Activated B cell treated with CpG ODN at 0.5 μM for 24 hours (primary cell): ENCODE results near the gene MBD6. TPM values are rescaled to one million over a fixed set of nuclear protein-coding genes. Genes with fewer than 3 reads are reported as not detected.

Source experiments
- ATAC-seq: fragments of 200-7000 bp; cut with Tn5 transposase; one replicate; pipeline ENCODE4 v1.10.0; 2021; ENCODE audit warnings: low read depth, mild to moderate bottlenecking, moderate library complexity
- CTCF ChIA-PET: fragments of 350-600 bp; sonication (Branson Sonifier 250); formaldehyde crosslinking; loops from one replicate; lab custom pipeline; 2021; ENCODE audit warnings: antibody characterized with exemption; lab: Charles Lee
- POLR2A ChIA-PET: fragments of 350-600 bp; sonication (Branson Sonifier 250); formaldehyde crosslinking; loops from one replicate; lab custom pipeline; 2021; ENCODE audit warnings: antibody characterized with exemption; lab: Charles Lee
- DNase-seq: peaks from one replicate; pipeline ENCODE4 v3.0.0; 2022
- H3K27ac Mint-ChIP-seq: one replicate; pipeline ENCODE4 v1.8.0; 2020; ENCODE audit warnings: mixed read lengths
- H3K27me3 Mint-ChIP-seq: one replicate; pipeline ENCODE4 v1.8.0; 2021; ENCODE audit warnings: mixed read lengths
- H3K36me3 Mint-ChIP-seq: one replicate; pipeline ENCODE4 v1.8.0; 2021; ENCODE audit warnings: low read depth, mixed read lengths
- H3K4me1 Mint-ChIP-seq: one replicate; pipeline ENCODE4 v1.8.0; 2021; ENCODE audit warnings: mixed read lengths
- H3K4me3 Mint-ChIP-seq: one replicate; pipeline ENCODE4 v1.8.0; 2020; ENCODE audit warnings: mild to moderate bottlenecking, mixed read lengths
- H3K9me3 Mint-ChIP-seq: one replicate; pipeline ENCODE4 v1.8.0; 2020; ENCODE audit warnings: mixed read lengths
- intact Hi-C: fragments of 100-400 bp; cut with micrococcal nuclease; formaldehyde crosslinking; loops from one replicate; pipeline ENCODE4 v1.15.1; 2024
- total RNA-seq: library from RNA; stranded (reverse); gene quantifications from 2 replicates; pipeline ENCODE4 v1.2.3, GENCODE V29; 2022
- TF ChIP-seq, protein P1 (sequence below): fragments of 200-600 bp; IDR thresholded peaks from one replicate; pipeline ENCODE4 v1.8.0; 2022; ENCODE audit warnings: antibody characterized with exemption, mild to moderate bottlenecking

Gene MBD6
- total RNA-seq, 1 donor from 2014 or later = 105 TPM

DNA sequence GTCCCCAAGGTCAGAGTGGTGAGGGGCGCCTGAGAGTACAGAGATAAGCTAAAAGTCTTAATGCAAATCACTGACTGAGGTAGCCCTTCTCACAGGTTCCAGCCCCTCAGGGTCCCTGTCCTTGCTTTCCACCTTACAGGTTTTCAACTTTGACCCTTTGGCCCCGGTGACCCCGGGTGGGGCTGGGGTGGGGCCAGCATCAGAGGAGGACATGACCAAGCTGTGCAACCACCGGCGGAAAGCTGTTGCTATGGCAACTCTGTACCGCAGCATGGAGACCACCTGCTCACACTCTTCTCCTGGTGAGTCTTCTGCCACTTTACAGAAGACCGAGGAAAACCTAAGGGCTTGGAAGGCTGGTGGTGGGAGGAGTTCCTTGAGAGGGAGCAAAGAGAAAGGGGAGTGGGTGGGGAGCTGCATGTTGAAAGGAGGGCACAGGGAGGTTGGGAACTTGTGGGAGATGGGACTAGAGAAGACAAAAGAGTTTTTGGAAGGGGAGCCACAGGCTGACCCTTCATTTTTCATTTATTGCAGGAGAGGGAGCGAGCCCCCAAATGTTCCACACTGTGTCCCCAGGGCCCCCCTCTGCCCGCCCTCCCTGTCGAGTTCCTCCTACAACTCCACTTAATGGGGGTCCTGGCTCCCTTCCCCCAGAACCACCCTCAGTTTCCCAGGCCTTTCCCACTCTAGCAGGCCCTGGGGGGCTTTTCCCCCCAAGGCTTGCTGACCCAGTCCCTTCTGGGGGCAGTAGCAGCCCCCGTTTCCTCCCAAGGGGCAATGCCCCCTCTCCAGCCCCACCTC is 2.4 kb downstream of the MBD6 start:
- TF ChIP-seq, protein P1, sequence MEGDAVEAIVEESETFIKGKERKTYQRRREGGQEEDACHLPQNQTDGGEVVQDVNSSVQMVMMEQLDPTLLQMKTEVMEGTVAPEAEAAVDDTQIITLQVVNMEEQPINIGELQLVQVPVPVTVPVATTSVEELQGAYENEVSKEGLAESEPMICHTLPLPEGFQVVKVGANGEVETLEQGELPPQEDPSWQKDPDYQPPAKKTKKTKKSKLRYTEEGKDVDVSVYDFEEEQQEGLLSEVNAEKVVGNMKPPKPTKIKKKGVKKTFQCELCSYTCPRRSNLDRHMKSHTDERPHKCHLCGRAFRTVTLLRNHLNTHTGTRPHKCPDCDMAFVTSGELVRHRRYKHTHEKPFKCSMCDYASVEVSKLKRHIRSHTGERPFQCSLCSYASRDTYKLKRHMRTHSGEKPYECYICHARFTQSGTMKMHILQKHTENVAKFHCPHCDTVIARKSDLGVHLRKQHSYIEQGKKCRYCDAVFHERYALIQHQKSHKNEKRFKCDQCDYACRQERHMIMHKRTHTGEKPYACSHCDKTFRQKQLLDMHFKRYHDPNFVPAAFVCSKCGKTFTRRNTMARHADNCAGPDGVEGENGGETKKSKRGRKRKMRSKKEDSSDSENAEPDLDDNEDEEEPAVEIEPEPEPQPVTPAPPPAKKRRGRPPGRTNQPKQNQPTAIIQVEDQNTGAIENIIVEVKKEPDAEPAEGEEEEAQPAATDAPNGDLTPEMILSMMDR = no peak
- peak overlapping the region; percentile 86 for H3K27ac Mint-ChIP-seq
- no peaks in the 10 kb centered on the region for H3K9me3 Mint-ChIP-seq
- H3K36me3 Mint-ChIP-seq = peaks cover 56% of the 10 kb centered on the region
- ChIA-PET POLR2A (interaction anchor here (2.1 to 2.2 kb wide), 2 partner anchors 21 to 45 kb away, joined by 10 to 18 read pairs; partner anchors contain the start of genes ARHGAP9 and DCTN2), CTCF (interaction anchor here (1.0 kb wide), 1 partner anchor 49 kb away, joined by 3 read pairs; no protein-coding TSS in a partner anchor)
- intact Hi-C loops = loop anchor here (5.0 kb wide), 2 partner anchors 1408 to 1698 kb away; partner anchors contain the start of genes DNAJC14, RPL41 and ZC3H10
- peak overlapping the region; percentile 92 for H3K4me3 Mint-ChIP-seq
- DNase-seq (no peak), ATAC-seq (no peak)
- peaks cover 39% of the 10 kb centered on the region for H3K4me1 Mint-ChIP-seq
- no peaks in the 10 kb centered on the region for H3K27me3 Mint-ChIP-seq

DNA sequence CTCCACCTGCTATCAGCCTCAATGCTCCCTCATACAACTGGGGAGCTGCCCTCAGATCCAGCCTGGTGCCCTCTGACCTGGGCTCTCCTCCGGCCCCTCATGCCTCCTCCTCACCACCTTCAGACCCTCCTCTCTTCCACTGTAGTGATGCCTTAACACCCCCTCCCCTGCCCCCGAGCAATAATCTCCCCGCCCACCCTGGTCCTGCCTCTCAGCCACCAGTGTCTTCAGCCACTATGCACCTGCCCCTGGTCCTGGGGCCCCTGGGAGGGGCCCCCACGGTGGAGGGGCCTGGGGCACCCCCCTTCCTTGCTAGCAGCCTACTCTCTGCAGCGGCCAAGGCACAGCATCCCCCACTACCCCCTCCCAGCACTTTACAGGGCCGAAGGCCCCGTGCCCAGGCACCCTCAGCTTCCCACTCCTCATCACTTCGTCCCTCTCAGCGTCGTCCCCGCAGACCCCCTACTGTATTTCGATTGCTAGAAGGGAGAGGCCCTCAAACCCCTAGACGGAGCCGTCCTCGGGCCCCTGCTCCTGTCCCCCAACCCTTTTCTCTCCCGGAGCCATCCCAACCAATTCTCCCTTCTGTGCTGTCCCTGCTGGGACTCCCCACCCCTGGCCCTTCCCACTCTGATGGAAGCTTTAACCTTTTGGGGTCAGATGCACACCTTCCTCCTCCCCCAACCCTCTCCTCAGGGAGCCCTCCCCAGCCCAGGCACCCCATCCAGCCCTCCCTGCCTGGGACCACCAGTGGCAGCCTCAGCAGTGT is 3.2 kb downstream of the MBD6 start:
- Mint-ChIP-seq H3K27me3 (no peaks in the 10 kb centered on the region), H3K4me1 (peaks cover 33% of the 10 kb centered on the region), H3K4me3 (no peak overlapping the region), H3K9me3 (no peaks in the 10 kb centered on the region), H3K36me3 (peaks cover 59% of the 10 kb centered on the region), H3K27ac (no peak overlapping the region)
- DNase-seq (no peak), ATAC-seq (no peak)
- ChIA-PET CTCF (no interaction called here), POLR2A (no interaction called here)
- TF ChIP-seq, protein P1 = no peak
- intact Hi-C loops = no loop called here

DNA sequence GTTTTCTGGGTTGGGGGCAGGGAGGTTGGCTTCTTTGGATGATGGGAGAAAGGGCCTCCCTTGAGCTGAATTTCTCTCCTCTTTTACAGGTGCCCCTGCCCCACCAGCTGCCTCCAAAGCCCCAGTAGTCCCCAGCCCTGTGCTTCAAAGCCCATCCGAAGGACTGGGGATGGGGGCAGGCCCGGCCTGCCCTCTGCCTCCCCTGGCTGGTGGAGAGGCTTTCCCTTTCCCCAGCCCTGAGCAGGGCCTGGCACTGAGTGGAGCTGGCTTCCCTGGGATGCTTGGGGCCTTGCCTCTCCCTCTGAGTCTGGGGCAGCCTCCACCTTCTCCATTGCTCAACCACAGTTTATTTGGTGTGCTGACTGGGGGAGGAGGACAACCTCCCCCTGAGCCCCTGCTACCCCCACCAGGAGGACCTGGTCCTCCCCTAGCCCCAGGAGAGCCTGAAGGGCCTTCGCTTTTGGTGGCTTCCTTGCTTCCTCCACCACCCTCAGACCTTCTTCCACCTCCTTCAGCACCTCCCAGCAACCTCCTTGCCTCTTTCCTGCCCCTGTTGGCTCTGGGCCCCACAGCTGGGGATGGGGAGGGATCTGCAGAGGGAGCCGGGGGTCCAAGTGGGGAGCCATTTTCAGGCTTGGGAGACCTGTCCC is 4.0 kb downstream of the MBD6 start:
- intact Hi-C loops = no loop called here
- H3K27me3 Mint-ChIP-seq = no peaks in the 10 kb centered on the region
- H3K4me3 Mint-ChIP-seq = no peak overlapping the region
- ChIA-PET CTCF (no interaction called here), POLR2A (no interaction called here)
- H3K9me3 Mint-ChIP-seq = no peaks in the 10 kb centered on the region
- H3K27ac Mint-ChIP-seq = peak overlapping the region; percentile 35
- H3K4me1 Mint-ChIP-seq = peaks cover 25% of the 10 kb centered on the region
- no peak for DNase-seq
- peaks cover 67% of the 10 kb centered on the region for H3K36me3 Mint-ChIP-seq
- TF ChIP-seq, protein P1 = no peak
- ATAC-seq = no peak

DNA sequence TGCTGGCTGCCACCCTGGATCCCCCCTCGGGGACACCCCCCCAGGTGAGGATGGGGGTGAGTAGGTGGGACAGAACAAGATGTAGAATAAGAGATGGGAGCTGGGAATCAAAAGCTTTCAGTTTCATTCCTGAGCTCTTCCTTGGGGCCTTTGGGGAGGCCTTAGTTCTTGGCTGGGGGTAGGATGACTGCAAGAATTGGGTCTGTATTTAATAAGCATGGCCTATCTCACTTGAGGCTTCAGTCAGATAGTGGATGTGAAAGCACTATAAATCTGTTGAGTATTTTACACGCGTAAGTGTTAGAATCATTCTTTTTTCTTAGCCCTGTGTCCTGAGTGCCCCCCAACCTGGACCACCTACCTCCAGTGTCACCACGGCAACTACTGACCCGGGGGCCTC is 4.6 kb downstream of the MBD6 start:
- H3K36me3 Mint-ChIP-seq = peaks cover 73% of the 10 kb centered on the region
- no peaks in the 10 kb centered on the region for H3K9me3 Mint-ChIP-seq
- H3K4me3 Mint-ChIP-seq = no peak overlapping the region
- POLR2A ChIA-PET = interaction anchor here (1.2 kb wide), 1 partner anchor 7 kb away, joined by 3 read pairs; no protein-coding TSS in a partner anchor
- TF ChIP-seq, protein P1 = no peak
- H3K4me1 Mint-ChIP-seq = peaks cover 19% of the 10 kb centered on the region
- intact Hi-C loops = no loop called here
- H3K27me3 Mint-ChIP-seq = no peaks in the 10 kb centered on the region
- CTCF ChIA-PET = no interaction called here
- ATAC-seq (no peak), DNase-seq (no peak)
- no peak overlapping the region for H3K27ac Mint-ChIP-seq
